IPS-20b (cell line): ENCODE data around the gene MCOLN1.

Source experiments
- H3K27ac ChIP-seq: one replicate; pipeline ENCODE4 v1.5.1; 2013; ENCODE audit warnings: low read length
- H3K27me3 ChIP-seq: 2 replicates; pipeline ENCODE4 v1.6.1; 2013; ENCODE audit warnings: mild to moderate bottlenecking, low read length, inconsistent platforms; ENCODE audit not compliant: insufficient read depth
- H3K36me3 ChIP-seq: 2 replicates; pipeline ENCODE4 v1.6.1; 2013; ENCODE audit warnings: low read depth, mild to moderate bottlenecking, inconsistent platforms, low read length, moderate library complexity; ENCODE audit not compliant: insufficient read depth
- H3K4me1 ChIP-seq: 2 replicates; pipeline ENCODE4 v1.6.1; 2013; ENCODE audit warnings: mild to moderate bottlenecking, control low read depth, inconsistent platforms, low read length, moderate library complexity; ENCODE audit not compliant: insufficient read depth
- H3K4me3 ChIP-seq: 2 replicates; pipeline ENCODE4 v1.5.1; 2013; ENCODE audit warnings: mild to moderate bottlenecking, low read length, inconsistent platforms
- H3K9ac ChIP-seq: 2 replicates; pipeline ENCODE4 v1.6.1; 2013; ENCODE audit warnings: low read depth, mild to moderate bottlenecking, inconsistent platforms, low read length, moderate library complexity
- H3K9me3 ChIP-seq: 2 replicates; pipeline ENCODE4 v1.6.1; 2013; ENCODE audit warnings: mild to moderate bottlenecking, low read depth, low read length, inconsistent platforms; ENCODE audit not compliant: insufficient read depth

MCOLN1 gene

DNA sequence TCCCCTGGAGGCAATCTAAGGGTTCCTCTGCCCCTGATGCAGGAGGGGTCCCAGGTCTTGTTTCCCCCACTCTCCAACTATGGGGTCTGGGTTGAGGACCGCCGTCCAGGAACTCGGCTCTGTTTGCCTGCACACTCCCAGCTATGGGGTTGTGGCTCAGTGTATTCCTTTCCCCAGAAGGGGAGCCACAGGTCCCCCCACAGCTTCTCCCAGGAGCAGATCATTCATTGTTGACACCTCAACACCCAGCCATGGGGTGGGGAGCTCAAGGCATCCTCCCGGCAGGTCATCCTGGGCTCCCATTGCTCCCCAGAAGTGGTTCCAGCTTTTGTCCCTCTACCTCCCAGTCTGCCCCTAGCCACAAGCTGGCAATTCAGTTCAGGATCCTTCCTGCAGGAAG, 5.5 kb upstream of the MCOLN1 start:
- H3K9me3 ChIP-seq: no peaks in the 10 kb centered on the region
- H3K27me3 ChIP-seq: no peaks in the 10 kb centered on the region
- H3K36me3 ChIP-seq: peaks cover 4% of the 10 kb centered on the region; the same call in 1 of the 2 replicates
- H3K9ac ChIP-seq: peak overlapping the region; percentile 94
- H3K27ac ChIP-seq: peak overlapping the region; percentile 72
- peak overlapping the region; percentile 81 for H3K4me3 ChIP-seq
- peaks cover 5% of the 10 kb centered on the region; the same call in 1 of the 2 replicates for H3K4me1 ChIP-seq

- Histone ChIP-seq H3K4me1 (peaks cover 5% of the 10 kb centered on the region; the same call in 1 of the 2 replicates), H3K4me3 (no peak overlapping the region), H3K9ac (no peak overlapping the region), H3K36me3 (peaks cover 4% of the 10 kb centered on the region; the same call in 1 of the 2 replicates), H3K27ac (no peak overlapping the region), H3K9me3 (no peaks in the 10 kb centered on the region), H3K27me3 (no peaks in the 10 kb centered on the region)
Measured at GRCh38 chr19:7519361-7520130, 2.9 kb upstream of the MCOLN1 start.

DNA sequence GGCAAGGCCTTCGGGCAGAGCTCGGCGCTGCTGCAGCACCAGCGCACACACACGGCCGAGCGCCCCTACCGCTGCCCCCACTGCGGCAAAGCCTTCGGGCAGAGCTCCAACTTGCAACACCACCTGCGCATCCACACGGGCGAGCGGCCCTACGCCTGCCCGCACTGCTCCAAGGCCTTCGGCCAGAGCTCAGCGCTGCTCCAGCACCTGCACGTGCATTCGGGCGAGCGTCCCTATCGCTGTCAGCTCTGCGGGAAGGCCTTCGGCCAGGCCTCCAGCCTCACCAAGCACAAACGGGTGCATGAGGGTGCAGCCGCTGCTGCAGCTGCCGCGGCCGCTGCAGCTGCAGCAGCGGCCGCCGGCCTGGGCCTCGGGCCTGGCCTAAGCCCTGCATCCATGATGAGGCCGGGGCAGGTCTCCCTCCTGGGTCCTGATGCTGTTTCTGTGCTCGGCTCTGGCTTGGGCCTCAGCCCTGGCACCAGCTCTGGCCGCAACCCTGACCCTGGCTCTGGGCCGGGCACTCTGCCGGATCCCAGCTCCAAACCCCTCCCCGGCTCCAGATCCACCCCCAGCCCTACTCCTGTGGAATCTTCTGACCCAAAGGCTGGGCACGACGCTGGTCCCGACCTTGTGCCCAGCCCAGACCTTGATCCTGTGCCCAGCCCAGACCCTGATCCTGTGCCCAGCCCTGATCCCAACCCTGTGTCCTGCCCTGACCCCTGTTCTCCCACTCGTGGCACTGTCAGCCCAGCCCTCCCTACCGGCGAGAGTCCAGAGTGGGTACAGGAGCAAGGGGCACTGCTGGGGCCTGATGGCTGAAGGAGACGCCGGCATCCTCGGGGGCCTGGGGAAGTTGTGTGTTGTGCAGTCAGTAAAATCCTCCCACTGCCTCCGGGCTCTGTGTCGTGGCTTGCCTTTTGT, 2.0 kb upstream of the MCOLN1 start:
- Histone ChIP-seq H3K4me1 (peaks cover 3% of the 10 kb centered on the region; the same call in 1 of the 2 replicates), H3K27me3 (no peaks in the 10 kb centered on the region), H3K4me3 (no peak overlapping the region), H3K27ac (no peak overlapping the region), H3K36me3 (peaks cover 4% of the 10 kb centered on the region; the same call in 1 of the 2 replicates), H3K9me3 (no peaks in the 10 kb centered on the region), H3K9ac (no peak overlapping the region)

DNA sequence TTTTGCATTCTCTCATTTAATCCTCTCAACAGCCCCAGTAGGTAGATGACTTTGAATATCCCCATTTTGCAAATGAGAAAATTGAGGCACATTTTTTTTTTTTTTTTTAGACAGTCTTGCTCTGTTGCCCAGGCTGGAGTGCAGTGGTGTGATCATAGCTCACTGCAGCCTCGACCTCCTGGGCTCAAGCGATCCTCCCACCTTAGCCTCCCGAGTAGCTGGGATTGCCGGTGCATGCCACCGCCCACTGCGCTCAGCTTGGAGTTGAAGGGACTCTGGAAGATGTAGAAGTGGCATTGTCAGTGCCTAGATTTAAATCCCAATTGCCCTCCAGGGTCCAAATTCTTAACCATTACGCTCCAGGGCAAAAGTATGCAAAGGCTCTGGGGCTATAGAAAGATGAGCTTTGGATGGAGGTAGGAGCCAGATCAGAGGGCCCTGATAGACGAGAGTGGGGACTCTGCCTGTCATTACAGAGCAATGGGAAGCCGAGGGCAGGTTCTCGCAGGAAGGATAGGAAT, 813 bp upstream of the MCOLN1 start:
- Histone ChIP-seq H3K27me3 (no peaks in the 10 kb centered on the region), H3K4me1 (no peaks in the 10 kb centered on the region; the same call in 1 of the 2 replicates), H3K36me3 (peaks cover 4% of the 10 kb centered on the region; the same call in 1 of the 2 replicates), H3K4me3 (peak overlapping the region; percentile 68), H3K27ac (no peak overlapping the region), H3K9me3 (no peaks in the 10 kb centered on the region), H3K9ac (peak overlapping the region; percentile 63; the same call in 1 of the 2 replicates)

DNA sequence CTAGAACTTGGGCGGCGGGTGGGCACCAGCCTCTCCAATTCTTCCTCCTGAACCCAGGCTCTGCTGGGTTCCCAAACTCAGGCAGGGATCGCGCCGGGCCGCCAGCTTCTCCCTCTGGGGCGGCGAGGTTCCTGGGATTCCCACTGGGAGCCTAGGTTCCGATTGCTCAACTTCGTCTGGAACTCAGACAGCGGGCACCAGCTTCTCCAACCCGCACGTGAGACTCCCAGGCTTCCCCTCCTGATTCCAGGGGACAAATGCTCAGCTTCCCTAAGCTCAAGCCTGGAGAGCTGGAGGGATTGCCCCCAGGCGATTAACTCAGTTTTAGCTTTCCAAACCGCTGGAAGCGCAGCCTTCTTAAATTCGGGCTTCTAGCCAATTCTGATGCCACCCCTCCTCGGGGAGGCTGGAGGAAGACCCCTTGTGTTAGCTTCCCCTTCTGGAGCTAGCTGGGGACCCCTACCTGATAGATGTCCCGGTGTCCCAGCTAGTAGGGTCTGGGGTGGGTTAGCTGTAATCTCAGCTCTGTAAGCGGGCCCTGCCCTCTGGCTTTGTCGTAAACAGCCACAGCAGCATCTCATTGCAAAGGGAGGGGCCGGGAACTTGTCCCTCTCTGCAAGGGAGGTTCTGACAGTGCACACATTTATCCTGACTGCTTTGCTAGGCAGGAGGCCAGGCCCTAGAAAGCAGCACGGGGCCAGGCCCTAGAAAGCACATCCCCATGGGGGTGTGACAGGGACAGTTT, 671 bp downstream of the MCOLN1 start:
- peaks cover 4% of the 10 kb centered on the region; the same call in 1 of the 2 replicates for H3K36me3 ChIP-seq
- H3K27me3 ChIP-seq: no peaks in the 10 kb centered on the region
- H3K9ac ChIP-seq: peak overlapping the region; percentile 66; the same call in 1 of the 2 replicates
- no peaks in the 10 kb centered on the region for H3K9me3 ChIP-seq
- no peaks in the 10 kb centered on the region for H3K4me1 ChIP-seq
- no peak overlapping the region for H3K27ac ChIP-seq
- peak overlapping the region; percentile 68 for H3K4me3 ChIP-seq

DNA sequence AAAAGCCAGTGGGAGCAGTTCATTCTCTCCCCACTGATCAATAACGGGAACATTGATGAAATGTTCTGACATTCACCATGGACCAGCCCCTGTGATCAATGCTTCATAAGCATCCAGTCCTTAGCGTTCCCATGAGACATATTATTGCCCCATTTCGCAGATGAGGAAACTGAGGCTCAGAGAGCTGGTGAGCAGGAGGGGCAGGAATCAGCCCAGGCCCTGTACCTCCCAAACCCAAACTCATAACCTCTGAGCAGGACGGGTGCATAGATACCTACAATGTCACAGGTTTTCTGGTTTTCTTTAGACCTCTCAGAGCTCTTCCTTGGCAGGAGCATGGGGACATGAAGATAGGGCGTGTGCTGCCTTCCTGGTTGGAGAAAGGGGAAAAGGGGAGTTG, 2.1 kb downstream of the MCOLN1 start:
- Histone ChIP-seq H3K9me3 (no peaks in the 10 kb centered on the region), H3K9ac (no peak overlapping the region), H3K4me3 (no peak overlapping the region), H3K27me3 (no peaks in the 10 kb centered on the region), H3K27ac (no peak overlapping the region), H3K4me1 (no peaks in the 10 kb centered on the region), H3K36me3 (peaks cover 2% of the 10 kb centered on the region; the same call in 1 of the 2 replicates)

DNA sequence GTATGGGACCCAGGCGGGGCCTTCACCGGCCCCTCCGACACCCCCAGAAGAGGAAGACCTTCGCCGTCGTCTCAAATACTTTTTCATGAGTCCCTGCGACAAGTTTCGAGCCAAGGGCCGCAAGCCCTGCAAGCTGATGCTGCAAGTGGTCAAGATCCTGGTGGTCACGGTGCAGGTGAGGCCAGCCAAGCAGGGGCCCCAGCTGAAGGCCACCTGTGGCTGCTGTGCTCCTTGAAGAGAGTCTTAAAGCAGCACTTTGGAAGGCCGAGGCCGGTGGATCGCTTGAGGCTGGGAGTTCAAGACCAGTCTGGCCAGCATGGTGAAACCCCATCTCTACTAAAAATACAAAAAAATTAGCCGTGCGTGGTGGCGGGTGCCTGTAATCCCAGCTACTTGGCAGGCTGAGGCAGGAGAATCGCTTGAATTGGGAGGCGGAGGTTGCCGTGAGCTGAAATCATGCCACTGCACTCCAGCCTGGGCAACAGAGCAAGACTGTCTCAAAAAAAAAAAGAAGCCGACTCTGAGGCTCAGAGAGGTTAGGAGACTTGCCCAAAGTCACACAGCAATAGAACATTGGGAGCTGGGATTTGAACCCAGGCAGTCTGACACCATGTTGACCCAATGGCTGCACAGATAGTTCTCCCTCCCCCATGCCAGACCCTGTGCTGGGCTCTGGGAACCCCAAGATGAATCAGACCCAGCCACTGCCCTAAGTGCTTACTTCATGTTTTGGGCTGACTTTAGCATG, 2.7 kb downstream of the MCOLN1 start:
- Histone ChIP-seq H3K9me3 (no peaks in the 10 kb centered on the region), H3K36me3 (peaks cover 4% of the 10 kb centered on the region; the same call in 1 of the 2 replicates), H3K27me3 (no peaks in the 10 kb centered on the region), H3K9ac (no peak overlapping the region), H3K4me3 (no peak overlapping the region), H3K4me1 (no peaks in the 10 kb centered on the region), H3K27ac (no peak overlapping the region)

GRCh38 chr19:7526059-7526929, 3.9 kb downstream of the MCOLN1 start:
- Histone ChIP-seq H3K36me3 (peaks cover 4% of the 10 kb centered on the region; the same call in 1 of the 2 replicates), H3K4me1 (no peaks in the 10 kb centered on the region), H3K9me3 (no peaks in the 10 kb centered on the region), H3K27ac (no peak overlapping the region), H3K9ac (no peak overlapping the region), H3K4me3 (no peak overlapping the region), H3K27me3 (no peaks in the 10 kb centered on the region)

GRCh38 chr19:7527516-7528191, 5.2 kb downstream of the MCOLN1 start:
- H3K27ac ChIP-seq: no peak overlapping the region
- H3K9ac ChIP-seq: no peak overlapping the region
- no peaks in the 10 kb centered on the region for H3K27me3 ChIP-seq
- no peaks in the 10 kb centered on the region for H3K4me1 ChIP-seq
- no peak overlapping the region for H3K4me3 ChIP-seq
- H3K36me3 ChIP-seq: peaks cover 9% of the 10 kb centered on the region
- no peaks in the 10 kb centered on the region for H3K9me3 ChIP-seq

DNA sequence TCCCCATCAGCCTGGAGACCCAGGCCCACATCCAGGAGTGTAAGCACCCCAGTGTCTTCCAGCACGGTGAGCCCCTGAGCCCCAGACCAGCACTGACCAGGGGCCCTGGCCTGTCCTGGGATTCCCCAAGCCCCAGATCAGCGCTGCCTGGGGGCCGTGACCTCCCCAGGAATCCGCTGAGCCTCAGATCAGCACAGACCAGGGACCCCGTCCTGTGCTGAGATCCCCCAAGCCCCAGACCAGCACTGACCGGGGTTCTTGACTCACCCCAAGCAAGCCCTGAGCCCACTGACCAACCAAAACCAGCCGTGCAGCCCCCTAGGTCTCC, 5.7 kb downstream of the MCOLN1 start:
- Histone ChIP-seq H3K27me3 (no peaks in the 10 kb centered on the region), H3K4me3 (no peak overlapping the region), H3K36me3 (peaks cover 9% of the 10 kb centered on the region), H3K27ac (no peak overlapping the region), H3K4me1 (no peaks in the 10 kb centered on the region), H3K9ac (no peak overlapping the region), H3K9me3 (no peaks in the 10 kb centered on the region)
